Cortex of kidney (tissue), 1 donor: ENCODE data around the gene SLC19A1.

Experiments used
- DNase-seq: peaks from one replicate; lab custom pipeline; 2025; lab: John Stamatoyannopoulos, UW

SLC19A1 gene

DNA sequence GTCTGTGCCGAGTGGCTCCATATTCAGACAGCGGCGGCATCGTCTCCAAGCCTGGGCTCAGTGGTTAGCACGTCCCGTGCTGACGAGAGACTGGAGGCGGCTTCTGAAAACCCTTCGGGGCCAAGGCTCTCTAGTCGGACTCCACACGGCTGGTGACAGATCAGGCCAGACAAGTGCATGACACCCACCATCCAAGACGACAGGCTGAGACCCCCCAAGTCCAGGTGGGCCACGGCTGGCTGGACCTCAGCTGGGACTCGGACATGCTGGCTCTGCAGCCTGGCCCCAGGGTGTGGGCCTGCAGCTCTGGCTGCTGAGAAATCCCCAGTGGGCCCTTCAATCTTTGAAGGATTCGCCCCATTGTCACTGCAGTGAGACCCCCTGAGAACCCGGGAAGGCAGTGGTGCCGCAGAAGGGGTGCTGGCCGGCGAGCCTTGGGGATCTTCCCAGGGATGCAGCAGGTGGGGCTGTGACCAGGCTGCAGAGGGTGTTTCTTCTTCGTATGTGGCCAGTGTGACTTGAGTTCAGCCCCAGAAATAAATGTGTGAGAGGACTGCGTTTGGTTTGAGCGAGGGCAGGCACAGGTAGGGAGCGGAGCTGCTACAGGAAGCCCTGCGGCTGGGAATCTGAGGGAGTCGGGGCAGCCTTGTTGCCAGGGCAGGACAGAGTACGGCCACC is 15.9 kb upstream of the SLC19A1 start:
- DNase-seq, result no peak

DNA sequence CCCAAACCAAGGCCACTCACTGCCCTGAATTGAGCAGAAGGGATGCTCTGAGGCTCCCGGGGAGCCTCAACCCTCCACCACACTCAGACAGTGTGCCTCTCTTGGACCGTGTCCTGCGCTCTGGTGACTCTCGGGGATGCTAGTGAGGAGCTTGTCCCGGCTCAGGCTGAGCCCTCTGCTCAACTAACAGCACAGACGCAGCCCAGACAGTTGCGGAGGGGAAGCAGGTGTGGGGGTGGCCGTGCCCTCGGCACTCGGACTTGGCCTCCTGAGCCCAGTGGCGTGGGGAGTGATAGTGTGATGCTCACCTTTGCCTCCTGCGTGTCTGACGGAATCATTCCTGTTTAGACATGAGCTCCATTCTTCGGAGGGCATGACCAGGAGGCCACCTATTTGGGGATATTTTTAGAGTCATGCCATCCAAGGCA is 15.4 kb upstream of the SLC19A1 start:
- DNase-seq, result no peak

- DNase-seq, result no peak
Observed at GRCh38 chr21:45556645-45557615, 14.7 kb upstream of the SLC19A1 start.

DNA sequence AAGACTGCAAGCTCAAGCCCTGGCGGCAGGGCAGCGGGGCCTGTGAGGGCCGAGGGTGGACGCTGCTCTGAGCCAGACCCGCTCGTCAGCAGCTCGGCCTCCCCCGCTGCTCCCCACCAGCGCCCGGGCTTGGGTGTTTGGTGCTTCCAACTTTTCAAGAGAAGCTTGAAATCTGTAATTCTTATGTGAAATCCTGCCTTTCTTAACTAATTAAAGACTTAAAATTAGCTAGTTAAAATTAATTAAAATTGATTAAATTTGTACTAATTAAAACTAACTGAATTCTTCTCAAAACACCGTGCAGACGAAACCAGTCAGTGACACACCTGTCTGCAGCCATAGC is 14.0 kb upstream of the SLC19A1 start:
- DNase-seq, result no peak

DNA sequence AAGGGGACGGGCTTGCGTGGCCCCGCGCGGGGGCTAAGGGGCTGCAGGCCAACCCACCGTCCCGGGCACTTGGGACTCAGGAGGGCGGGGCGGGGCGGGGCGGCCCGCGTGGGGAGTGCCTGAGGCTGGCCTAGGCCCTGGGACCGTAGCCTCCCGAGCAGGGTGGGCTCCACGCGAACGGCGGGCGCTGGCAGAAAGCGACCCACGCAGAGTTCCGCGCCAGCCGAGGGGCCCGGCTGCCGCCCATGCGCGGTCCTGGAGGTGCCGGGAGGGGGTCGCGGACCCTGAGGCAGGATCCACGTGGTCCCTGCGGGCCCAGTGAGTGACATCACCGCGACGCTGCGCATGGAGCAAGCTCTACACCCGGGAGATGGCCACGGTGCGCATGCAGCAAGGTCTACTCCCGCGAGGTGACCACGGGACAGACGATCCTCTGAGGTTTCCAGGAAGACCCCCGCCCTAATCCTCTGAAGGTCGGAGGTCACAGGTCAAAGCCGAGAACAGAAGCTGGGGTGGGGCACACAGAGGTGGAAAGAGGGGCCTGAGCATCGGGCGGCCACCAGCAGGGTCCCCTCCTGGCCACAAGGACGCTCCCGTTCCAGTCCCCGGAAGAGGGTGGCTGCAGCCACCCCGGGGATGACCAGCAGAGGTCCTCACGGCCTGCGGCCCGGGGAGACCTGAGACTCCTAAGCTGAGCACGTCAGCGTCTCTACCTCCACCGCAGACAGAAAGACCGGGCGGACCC is 13.5 kb upstream of the SLC19A1 start:
- DNase-seq, result no peak

- no peak for DNase-seq
Observed at GRCh38 chr21:45555251-45555556, 13.0 kb upstream of the SLC19A1 start.

DNA sequence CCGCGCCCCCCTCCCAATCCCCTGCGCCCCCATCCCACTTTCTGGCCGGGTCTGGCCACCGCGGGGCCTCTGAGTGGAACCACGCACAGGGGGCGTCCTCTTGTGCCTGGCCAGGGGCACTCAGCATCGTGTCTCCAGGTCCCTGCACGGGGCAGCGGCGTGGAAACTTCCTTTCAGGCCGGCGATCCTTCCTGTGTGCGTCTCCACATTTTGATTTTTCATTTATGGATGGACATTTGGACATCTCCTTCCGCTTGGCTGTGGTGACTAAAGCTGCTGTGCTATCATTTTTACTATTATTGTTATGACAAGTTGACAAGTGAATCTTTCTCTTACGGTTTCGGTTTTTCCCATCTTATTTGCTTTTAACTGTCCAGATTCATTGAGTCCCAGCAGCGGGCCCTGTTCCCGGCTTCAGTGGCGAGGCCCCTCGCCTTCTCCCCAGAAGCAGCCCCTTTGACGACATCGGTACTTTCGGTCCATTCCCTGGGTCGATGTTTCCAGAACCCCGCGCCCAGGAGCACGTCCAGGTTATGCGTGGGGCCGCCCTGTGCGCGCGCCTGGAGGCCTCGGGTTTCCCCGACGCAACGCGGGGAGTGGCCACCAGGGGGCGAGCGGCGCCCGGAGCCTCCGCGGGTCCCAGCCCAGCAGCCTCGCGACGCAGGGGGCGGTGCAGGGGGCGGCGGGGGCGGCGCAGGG is 12.4 kb upstream of the SLC19A1 start:
- DNase-seq, result no peak

- no peak for DNase-seq
Observed at GRCh38 chr21:45552696-45553391, 10.6 kb upstream of the SLC19A1 start.

GRCh38 chr21:45551783-45552695 is 9.8 kb upstream of the SLC19A1 start:
- DNase-seq, result no peak

- no peak for DNase-seq
Observed at GRCh38 chr21:45551316-45551715, 9.1 kb upstream of the SLC19A1 start.

- DNase-seq, result no peak
Observed at GRCh38 chr21:45550522-45551210, 8.4 kb upstream of the SLC19A1 start.

GRCh38 chr21:45549626-45550463 is 7.6 kb upstream of the SLC19A1 start:
- no peak for DNase-seq

DNA sequence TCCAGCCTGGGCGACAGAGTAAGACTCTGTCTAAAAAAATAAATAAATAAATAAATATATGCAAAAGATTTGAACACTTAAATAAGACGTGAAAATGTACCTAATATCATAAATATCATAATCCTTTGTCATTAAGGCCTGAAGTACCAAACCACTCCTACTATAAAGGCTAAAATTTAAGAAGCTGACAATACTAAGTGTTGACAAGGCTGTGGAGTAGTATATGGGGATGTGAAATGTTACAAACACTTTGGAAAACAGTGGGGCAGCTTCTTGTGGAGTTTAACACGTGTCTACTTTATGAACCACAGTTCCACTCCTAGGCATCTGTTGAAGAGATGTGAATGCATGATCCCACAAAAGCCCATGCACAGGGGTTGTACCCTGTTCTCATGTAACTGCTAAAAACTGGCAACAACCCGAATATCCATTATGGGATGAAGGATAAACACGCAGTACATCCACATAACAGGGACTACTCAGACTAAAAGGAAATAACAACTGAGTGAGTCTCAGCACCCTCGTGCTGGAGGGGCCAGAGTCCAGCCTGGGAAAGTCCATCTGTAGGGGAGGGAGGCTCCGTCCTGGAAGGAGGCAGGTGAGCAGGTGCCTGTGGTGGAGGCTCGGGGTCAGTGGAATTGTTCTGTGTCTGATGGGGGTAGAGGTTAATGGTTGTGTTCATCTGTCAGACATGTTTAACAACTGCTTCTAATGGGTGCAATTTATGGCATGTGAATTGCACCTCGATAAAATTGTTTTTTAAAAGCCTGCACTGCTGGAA is 6.7 kb upstream of the SLC19A1 start:
- DNase-seq, result no peak

DNA sequence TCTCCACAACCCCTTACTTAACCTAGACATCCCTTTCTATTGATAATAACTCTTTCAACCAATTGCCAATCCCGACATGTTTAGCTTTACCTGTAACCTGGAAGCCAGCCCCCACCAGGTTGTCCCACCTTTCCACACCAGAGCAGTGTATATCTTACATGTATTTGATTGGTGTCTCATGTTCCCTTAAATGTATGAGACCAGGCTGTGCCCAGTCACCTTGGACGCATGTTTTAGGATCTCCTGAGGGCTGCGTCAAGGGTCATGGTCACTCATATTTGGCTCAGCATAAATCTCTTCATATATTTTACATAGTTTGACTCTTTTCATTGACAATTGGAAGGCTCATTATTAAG is 5.3 kb upstream of the SLC19A1 start:
- no peak for DNase-seq

DNA sequence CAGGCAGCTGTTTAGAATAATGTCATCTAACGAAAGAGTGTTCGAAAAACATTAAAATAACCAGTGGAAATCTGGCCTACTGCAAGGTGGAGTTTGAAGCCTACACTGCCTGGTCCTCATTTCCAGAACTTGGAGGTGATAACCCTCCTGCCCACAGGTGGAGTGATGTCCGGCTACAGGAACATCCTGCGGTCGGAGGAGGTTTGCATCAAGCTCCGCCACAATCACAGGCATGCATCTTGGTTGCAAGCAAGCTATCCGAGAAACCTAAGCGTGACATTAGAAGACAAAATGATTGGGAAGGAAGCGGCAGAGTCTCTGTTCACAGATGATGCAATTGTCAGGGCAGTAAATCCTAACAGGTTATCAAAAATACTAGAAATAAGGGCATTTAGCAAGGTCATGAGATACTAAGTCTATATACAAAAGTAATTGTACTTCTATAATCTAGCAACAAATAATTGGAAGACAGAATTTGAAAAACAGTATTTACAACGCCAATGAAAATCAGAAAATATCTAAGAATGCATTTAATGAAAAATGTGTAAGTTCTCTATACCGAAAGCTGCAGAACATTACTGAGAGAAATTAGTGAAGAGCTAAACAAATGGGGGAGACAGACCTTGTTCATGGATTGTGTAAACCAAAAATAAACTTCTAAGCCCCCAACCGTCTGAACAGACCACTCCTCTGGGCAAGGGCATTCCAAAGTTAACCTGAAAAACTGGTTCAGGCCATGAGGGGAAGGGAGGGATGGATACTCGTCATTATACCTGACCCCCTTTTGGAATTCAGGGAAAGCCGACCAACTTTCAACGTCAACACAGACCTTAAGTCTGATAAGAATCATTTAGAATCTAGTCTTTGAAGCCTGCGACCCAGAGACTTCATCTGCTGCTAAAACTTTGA is 4.7 kb upstream of the SLC19A1 start:
- DNase-seq, result no peak

- DNase-seq, result no peak
Observed at GRCh38 chr21:45545691-45546531, 3.7 kb upstream of the SLC19A1 start.
